ENCODE results near the gene PTF1A.

Gene PTF1A

GRCh38 chr10:23191764-23192711 is at the start of gene PTF1A:
Gene PTF1A (plus strand): TSS chr10:23192312. CDS start chr10:23192531, 219 bp downstream.
- Histone ChIP-seq H3K4me2 (ENCODE audit: low read depth, low read length, poor library complexity, severe bottlenecking) (no peak within 1 kb of the TSS), H3K27me3 (ENCODE audit: low read length) (no peaks in the 10 kb centered on the region)

GRCh38 chr10:23146258-23146657 is 45.9 kb upstream of the PTF1A start:
- Histone ChIP-seq H4K20me1 (ENCODE audit: low read depth, low read length) (no peaks in the 10 kb centered on the region), H3K27me3 (ENCODE audit: low read length) (no peaks in the 10 kb centered on the region), H3K79me2 (ENCODE audit: insufficient read depth, low read length) (no peaks in the 10 kb centered on the region), H3K27ac (ENCODE audit: low read depth, low read length) (no peak overlapping the region), H2AFZ (ENCODE audit: low read depth, low read length, severe bottlenecking) (no peak overlapping the region), H3K9me2 (replicated peaks; ENCODE audit: insufficient read depth, low read length) (no peaks in the 10 kb centered on the region), H3F3A (ENCODE audit: insufficient read depth) (no peaks in the 10 kb centered on the region), H3K9ac (ENCODE audit: low read length) (no peak overlapping the region), H3K36me3 (ENCODE audit: low read length) (no peaks in the 10 kb centered on the region), H3K4me2 (ENCODE audit: low read depth, low read length, poor library complexity, severe bottlenecking) (no peak overlapping the region), H3K9me3 (ENCODE audit: insufficient read depth, low read length) (no peaks in the 10 kb centered on the region), H3K4me3 (ENCODE audit: insufficient read depth, low read length, poor library complexity, severe bottlenecking) (no peak overlapping the region)
- TF ChIP-seq CTCF (IDR thresholded peaks at IDR 0.05; ENCODE audit: insufficient read depth, low read length, poor library complexity, severe bottlenecking) (no peak), EZH2phosphoT487 (conservative IDR thresholded peaks at IDR 0.05; ENCODE audit: low read length) (no peak)

More at GRCh38 chr10:23191764-23192711, at the start of gene PTF1A:
- Histone ChIP-seq H3K9me3 (ENCODE audit: insufficient read depth, low read length) (no peaks in the 10 kb centered on the region), H3F3A (ENCODE audit: insufficient read depth) (no peaks in the 10 kb centered on the region), H3K27ac (ENCODE audit: low read depth, low read length) (no peak within 1 kb of the TSS), H4K20me1 (ENCODE audit: low read depth, low read length) (no peaks in the 10 kb centered on the region), H3K4me3 (ENCODE audit: insufficient read depth, low read length, poor library complexity, severe bottlenecking) (no peak within 1 kb of the TSS), H3K9ac (ENCODE audit: low read length) (no peak within 1 kb of the TSS), H2AFZ (ENCODE audit: low read depth, low read length, severe bottlenecking) (no peak within 1 kb of the TSS), H3K36me3 (ENCODE audit: low read length) (no peaks in the 10 kb centered on the region), H3K9me2 (replicated peaks; ENCODE audit: insufficient read depth, low read length) (no peaks in the 10 kb centered on the region), H3K79me2 (ENCODE audit: insufficient read depth, low read length) (no peaks in the 10 kb centered on the region)
- no peak for TF ChIP-seq EZH2phosphoT487 (conservative IDR thresholded peaks at IDR 0.05; ENCODE audit: low read length)
- no peak for TF ChIP-seq CTCF (IDR thresholded peaks at IDR 0.05; ENCODE audit: insufficient read depth, low read length, poor library complexity, severe bottlenecking)

- no peak overlapping the region for H2AFZ ChIP-seq (ENCODE audit: low read depth, low read length, severe bottlenecking)
- no peak overlapping the region for H3K4me3 ChIP-seq (ENCODE audit: insufficient read depth, low read length, poor library complexity, severe bottlenecking)
- H3K79me2 ChIP-seq (ENCODE audit: insufficient read depth, low read length): no peaks in the 10 kb centered on the region
- no peaks in the 10 kb centered on the region for H3K27me3 ChIP-seq (ENCODE audit: low read length)
- H3F3A ChIP-seq (ENCODE audit: insufficient read depth): no peaks in the 10 kb centered on the region
- no peaks in the 10 kb centered on the region for H4K20me1 ChIP-seq (ENCODE audit: low read depth, low read length)
- TF ChIP-seq EZH2phosphoT487 (conservative IDR thresholded peaks at IDR 0.05; ENCODE audit: low read length): no peak
- no peak for TF ChIP-seq CTCF (IDR thresholded peaks at IDR 0.05; ENCODE audit: insufficient read depth, low read length, poor library complexity, severe bottlenecking)
- H3K9me3 ChIP-seq (ENCODE audit: insufficient read depth, low read length): no peaks in the 10 kb centered on the region
- H3K9me2 ChIP-seq (replicated peaks; ENCODE audit: insufficient read depth, low read length): no peaks in the 10 kb centered on the region
- no peak overlapping the region for H3K27ac ChIP-seq (ENCODE audit: low read depth, low read length)
- no peak overlapping the region for H3K4me2 ChIP-seq (ENCODE audit: low read depth, low read length, poor library complexity, severe bottlenecking)
- H3K9ac ChIP-seq (ENCODE audit: low read length): no peak overlapping the region
- H3K36me3 ChIP-seq (ENCODE audit: low read length): no peaks in the 10 kb centered on the region
Measured at GRCh38 chr10:23147035-23147434, 45.1 kb upstream of the PTF1A start.

All from SU-DHL-6 (cell line).